Heart right ventricle (tissue), 16 donors: ENCODE measurements around the gene NDST3. TPM values are rescaled to one million over a fixed set of nuclear protein-coding genes. Genes with fewer than 3 reads are reported as not detected.

ENCODE experiments used
- ATAC-seq, 8 donors: fragments of 200-7000 bp; cut with Tn5 transposase; one replicate each; pipeline ENCODE4 v1.9.1; 2020; ENCODE audit warnings: mild to moderate bottlenecking in 8 of 8, moderate library complexity in 8 of 8, moderate number of reproducible peaks in 1 of 8
- DNase-seq, 2 donors: peaks; one replicate each; pipeline ENCODE4 v3.0.0-alpha.2; 2020
- H3K27ac ChIP-seq, 10 donors: fragments of 200-600 bp; sonication (generic) in 2 of 10; one replicate each; pipeline versions ENCODE4 v1.5.0 to v1.8.0; 2020 to 2022; ENCODE audit warnings: mild to moderate bottlenecking in 3 of 10
- H3K27me3 ChIP-seq, 7 donors: fragments of 200-600 bp; one replicate each; pipeline ENCODE4 v1.8.0; 2021 to 2022; ENCODE audit warnings: mild to moderate bottlenecking in 2 of 7
- H3K36me3 ChIP-seq, 9 donors: fragments of 200-600 bp; sonication (generic) in 1 of 9; one replicate each; pipeline versions ENCODE4 v1.5.0 to v1.8.0; 2020 to 2022; ENCODE audit warnings: mild to moderate bottlenecking in 2 of 9
- H3K4me1 ChIP-seq, 9 donors: fragments of 200-600 bp; sonication (generic) in 1 of 9; one replicate each; pipeline versions ENCODE4 v1.5.0 to v1.8.0; 2020 to 2022; ENCODE audit warnings: mild to moderate bottlenecking in 4 of 9
- H3K4me3 ChIP-seq, 10 donors: fragments of 200-600 bp; sonication (generic) in 2 of 10; one replicate each; pipeline versions ENCODE4 v1.5.0 to v1.8.0; 2020 to 2022; ENCODE audit warnings: mild to moderate bottlenecking in 7 of 10, moderate library complexity in 2 of 10
- H3K9me3 ChIP-seq, 11 donors: fragments of 200-600 bp in 10 of 11; sonication (generic) in 2 of 11; one replicate each; pipeline versions ENCODE4 v1.5.0 to v1.8.0; 2013 to 2022; ENCODE audit warnings: mild to moderate bottlenecking in 2 of 11, control low read depth in 1 of 11, moderate library complexity in 1 of 11
- CTCF ChIP-seq, 9 donors: fragments of 200-600 bp; sonication (generic) in 2 of 9; IDR thresholded peaks; one replicate each; pipeline versions ENCODE4 v1.5.0 to v1.8.0; 2021 to 2022; ENCODE audit warnings: antibody characterized with exemption in 9 of 9, mild to moderate bottlenecking in 5 of 9, moderate library complexity in 1 of 9
- WGBS, 2 donors: extraction: QIAGEN DNeasy Blood & Tissue Kit; methylation state at CpG; one replicate each; pipeline ENCODE4 v1.1.7; 2013; ENCODE audit warnings: inconsistent platforms in 1 of 2; 5-methylcytosine and 5-hydroxymethylcytosine counted together
- intact Hi-C, 10 donors: fragments of 100-400 bp; cut with DNase I; formaldehyde crosslinking; loops; one replicate each; pipeline versions ENCODE4 v1.11.1 to v1.14.2; 2022
- polyA plus RNA-seq, 2 donors: library from polyadenylated mRNA; stranded (reverse); fragments of 200-250 nt; gene quantifications; one replicate each; pipeline ENCODE4 v1.2.3, GENCODE V29; 2013
- total RNA-seq, 10 donors: library from RNA; stranded (reverse); fragmentation: NEBNext Ultra II Directional in 3 of 10; extraction: Animal tissue kit (Norgen Biotek cat#: 25700) in 3 of 10; gene quantifications; one replicate each; pipeline versions ENCODE4 v1.2.1 to v1.2.4, GENCODE V29; 2021 to 2023
- donor health status: Arrhythmogenic right ventricular cardiomyopathy.
- donor health status: ischemic (EF 13 %, LVEDD 7.1; RV severe dilation, severe dysfunction).
- donor health status: healthy with polysubstance abuse.
- donor health status: DM: no; HTN: yes; CAD: no.
- donor health status: DM: no; HTN: no; CAD: no.
- donor health status: ischemic (EF 25% LVEDD 6.9; RV normal size, moderate dysfunction).
- donor health status: ischemic (EF 25% LVEDD 5.7; RV mildly dilated, moderate dysfunction).
- donor health status: healthy.
- donor health status: DM: yes; HTN: yes; CAD: no.
- donor health status: Ischemic cardiomyopathy.
- donor health status: ischemic (EF 35%, LVEDD 5.7; RV mildly dilated, moderate dysfunction).
- donor health status: nonischemic (EF 11% LVEDD 7.7; RV severe dilation, severe dysfunction).
- donor health status: DM: yes; HTN: yes; CAD: no.
- donor health status: PGD.
- donor health status: ischemic (EF 29% LVEDD 5.4; RV normal size, mild dysfunction).
- donor health status: nonischemic (EF 23%, LVEDD 6.1; RV moderate dilation, normal function).

NDST3 gene
- total and polyA plus RNA-seq, 12 donors, result 0.04 TPM; not detected in 11

- Histone ChIP-seq H3K9me3 (peaks cover 0 to 39% (median 18%) of the 10 kb centered on the region in 11 donors), H3K4me1 (no peaks in the 10 kb centered on the region), H3K36me3 (no peaks in the 10 kb centered on the region), H3K4me3 (no peak overlapping the region), H3K27ac (no peak overlapping the region), H3K27me3 (no peaks in the 10 kb centered on the region)
- DNase-seq (no peak), ATAC-seq (no peak)
- 56 to 61% methylated on average over 2 of the region's 2 CpGs for WGBS, 2 donors
- intact Hi-C loops, result no loop called here
- TF ChIP-seq CTCF (IDR thresholded peaks at IDR 0.05), result no peak
Observed at GRCh38 chr4:118046323-118046722, 12.0 kb downstream of the NDST3 start.

- intact Hi-C loops, result no loop called here
- H3K4me3 ChIP-seq, result no peak overlapping the region
- no peak for ATAC-seq
- no peaks in the 10 kb centered on the region for H3K4me1 ChIP-seq
- WGBS, 2 donors, result 88 to 93% methylated on average over 3 of the region's 3 CpGs
- DNase-seq, result no peak
- no peaks in the 10 kb centered on the region for H3K27me3 ChIP-seq
- no peak for TF ChIP-seq CTCF (IDR thresholded peaks at IDR 0.05)
- H3K36me3 ChIP-seq, result no peaks in the 10 kb centered on the region
- H3K27ac ChIP-seq, result no peak overlapping the region
- peaks cover 0 to 44% (median 23%) of the 10 kb centered on the region in 11 donors for H3K9me3 ChIP-seq
Observed at GRCh38 chr4:118047043-118047442, 12.8 kb downstream of the NDST3 start.

GRCh38 chr4:118058955-118059354 is 24.7 kb downstream of the NDST3 start:
- no peak overlapping the region for H3K4me3 ChIP-seq
- WGBS, 2 donors, result 83 to 86% methylated on average over 2 of the region's 2 CpGs
- H3K36me3 ChIP-seq, result no peaks in the 10 kb centered on the region
- TF ChIP-seq CTCF (IDR thresholded peaks at IDR 0.05), result no peak
- no peaks in the 10 kb centered on the region for H3K4me1 ChIP-seq
- no peak overlapping the region for H3K27ac ChIP-seq
- H3K27me3 ChIP-seq, result peaks cover 0 to 3% (median 0%) of the 10 kb centered on the region in 7 donors
- DNase-seq, result no peak
- intact Hi-C loops, result no loop called here
- no peak for ATAC-seq
- no peaks in the 10 kb centered on the region for H3K9me3 ChIP-seq

GRCh38 chr4:118059397-118059796 is 25.1 kb downstream of the NDST3 start:
- H3K27me3 ChIP-seq, result peaks cover 0 to 3% (median 0%) of the 10 kb centered on the region in 7 donors
- WGBS, 2 donors, result 81 to 84% methylated on average over 2 of the region's 2 CpGs
- intact Hi-C loops, result no loop called here

More at GRCh38 chr4:118059397-118059796, 25.1 kb downstream of the NDST3 start:
- no peak for ATAC-seq
- DNase-seq, result no peak
- Histone ChIP-seq H3K36me3 (no peaks in the 10 kb centered on the region), H3K4me3 (no peak overlapping the region), H3K4me1 (no peaks in the 10 kb centered on the region), H3K9me3 (no peaks in the 10 kb centered on the region), H3K27ac (no peak overlapping the region)
- TF ChIP-seq CTCF (IDR thresholded peaks at IDR 0.05), result no peak
